HG03175 (cell line): ENCODE data around the gene FEN1.

Experiments used
- ATAC-seq: cut with Tn5 transposase; IDR thresholded peaks from one replicate; pipeline ENCODE4 v1.9.1; 2021; ENCODE audit warnings: mild to moderate bottlenecking, moderate library complexity; ENCODE audit not compliant: unreplicated experiment

Gene FEN1

DNA sequence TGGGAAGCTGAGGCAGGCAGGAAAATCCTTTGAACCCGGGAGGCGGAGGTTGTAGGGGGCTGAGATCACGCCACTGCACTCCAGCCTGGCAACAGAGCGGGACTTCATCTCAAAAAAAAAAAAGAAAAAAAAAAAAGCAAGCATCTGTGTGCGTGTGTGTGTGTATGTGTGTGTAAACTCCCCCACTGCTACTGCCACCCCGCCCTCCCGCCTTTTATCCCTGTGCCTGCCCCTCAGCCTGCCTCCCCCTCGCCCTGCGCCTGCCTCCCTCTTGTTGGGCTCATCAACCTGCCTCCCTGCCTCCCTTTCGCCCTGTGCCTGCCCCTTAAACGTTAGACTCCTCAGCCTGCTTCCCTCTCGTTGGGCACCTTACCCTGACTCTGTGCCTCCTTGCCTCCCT is 18.3 kb upstream of the FEN1 start:
- ATAC-seq: no peak

DNA sequence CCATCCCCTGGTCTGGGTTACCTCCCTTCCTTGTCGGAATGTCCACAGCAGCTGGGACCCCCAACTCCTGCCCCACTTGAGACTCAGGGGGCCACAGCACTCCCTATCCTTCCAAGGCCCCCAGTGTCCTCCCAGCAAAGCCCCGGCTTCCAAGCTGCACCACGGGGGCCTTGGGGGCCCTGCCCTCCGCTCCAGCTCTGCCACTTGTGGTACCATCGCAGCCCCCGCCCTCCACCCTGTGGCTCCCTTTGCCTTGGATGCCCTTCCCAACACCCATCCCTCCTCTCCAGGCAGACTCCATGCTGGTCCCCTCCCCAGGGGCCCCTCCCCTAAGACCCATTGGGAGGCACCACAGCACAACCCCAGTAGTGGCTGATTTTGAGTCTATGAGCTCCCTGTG is 17.6 kb upstream of the FEN1 start:
- ATAC-seq: no peak

DNA sequence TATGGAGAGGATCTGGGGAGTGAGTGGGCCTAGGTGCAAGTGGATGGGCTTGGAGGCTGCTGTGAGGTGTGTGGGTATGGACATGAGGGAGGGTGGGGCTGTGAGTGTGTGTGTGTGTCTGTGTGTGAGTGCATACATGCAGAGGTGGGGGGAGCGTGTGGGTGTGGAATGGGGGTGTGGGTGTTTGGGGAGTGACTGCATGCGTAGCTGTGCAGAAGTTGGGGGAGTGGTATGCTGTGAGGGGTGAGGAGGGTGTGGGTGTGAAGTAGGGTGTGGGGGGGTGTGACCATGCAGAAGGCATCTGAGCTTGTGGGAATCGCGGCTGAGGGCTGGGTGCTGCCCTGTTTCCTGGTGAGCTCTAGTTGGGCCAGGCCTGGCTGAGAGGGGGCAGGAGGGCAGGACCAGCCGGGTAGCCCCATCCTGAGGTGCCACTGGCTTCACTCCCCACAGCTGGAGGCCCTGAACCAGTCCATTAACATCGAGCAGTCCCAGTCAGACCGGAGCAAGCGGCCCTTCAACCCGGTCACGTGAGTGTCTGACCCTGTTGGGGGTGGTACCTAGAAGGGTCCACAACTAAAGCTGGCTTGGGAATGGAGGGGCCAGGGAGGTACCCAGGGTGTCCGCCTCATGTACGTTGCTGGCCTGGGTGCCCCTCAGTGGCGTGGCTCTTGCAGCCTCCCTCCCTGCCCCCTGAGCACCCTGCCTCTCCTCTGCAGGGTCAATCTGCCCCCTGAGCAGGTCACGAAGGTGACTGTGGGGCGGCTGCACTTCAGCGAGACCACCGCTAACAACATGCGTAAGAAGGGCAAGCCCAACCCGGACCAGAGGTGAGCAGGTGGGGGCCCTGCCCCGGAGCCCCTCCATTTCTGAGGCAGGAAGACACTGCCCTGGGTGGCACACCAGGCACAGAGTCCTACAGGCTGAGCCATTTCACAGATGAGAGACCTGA is 16.8 kb upstream of the FEN1 start:
- ATAC-seq: no peak

DNA sequence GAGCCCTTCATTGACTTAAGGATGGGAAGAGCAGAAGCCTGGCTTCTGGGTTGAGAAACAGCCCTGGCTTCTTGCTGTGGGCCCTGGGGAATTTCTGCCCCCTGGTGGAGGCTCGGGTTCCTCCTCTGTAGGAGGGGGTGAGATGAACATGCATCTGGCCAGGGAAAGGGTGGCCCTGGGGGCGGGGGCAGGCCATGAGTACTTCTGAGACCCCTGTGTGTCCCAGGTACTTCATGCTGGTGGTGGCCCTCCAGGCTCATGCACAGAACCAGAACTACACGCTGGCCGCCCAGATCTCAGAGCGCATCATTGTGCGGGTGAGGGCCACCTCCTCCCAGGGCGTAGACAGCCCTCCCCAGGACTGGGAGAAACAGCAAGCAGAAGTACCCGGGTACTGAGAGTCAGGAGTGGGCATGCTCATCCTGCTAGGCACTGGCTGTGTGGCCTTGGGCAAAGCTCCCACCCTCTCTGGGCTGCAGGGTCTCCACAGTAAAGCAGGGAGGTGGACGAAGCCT is 16.1 kb upstream of the FEN1 start:
- no peak for ATAC-seq

DNA sequence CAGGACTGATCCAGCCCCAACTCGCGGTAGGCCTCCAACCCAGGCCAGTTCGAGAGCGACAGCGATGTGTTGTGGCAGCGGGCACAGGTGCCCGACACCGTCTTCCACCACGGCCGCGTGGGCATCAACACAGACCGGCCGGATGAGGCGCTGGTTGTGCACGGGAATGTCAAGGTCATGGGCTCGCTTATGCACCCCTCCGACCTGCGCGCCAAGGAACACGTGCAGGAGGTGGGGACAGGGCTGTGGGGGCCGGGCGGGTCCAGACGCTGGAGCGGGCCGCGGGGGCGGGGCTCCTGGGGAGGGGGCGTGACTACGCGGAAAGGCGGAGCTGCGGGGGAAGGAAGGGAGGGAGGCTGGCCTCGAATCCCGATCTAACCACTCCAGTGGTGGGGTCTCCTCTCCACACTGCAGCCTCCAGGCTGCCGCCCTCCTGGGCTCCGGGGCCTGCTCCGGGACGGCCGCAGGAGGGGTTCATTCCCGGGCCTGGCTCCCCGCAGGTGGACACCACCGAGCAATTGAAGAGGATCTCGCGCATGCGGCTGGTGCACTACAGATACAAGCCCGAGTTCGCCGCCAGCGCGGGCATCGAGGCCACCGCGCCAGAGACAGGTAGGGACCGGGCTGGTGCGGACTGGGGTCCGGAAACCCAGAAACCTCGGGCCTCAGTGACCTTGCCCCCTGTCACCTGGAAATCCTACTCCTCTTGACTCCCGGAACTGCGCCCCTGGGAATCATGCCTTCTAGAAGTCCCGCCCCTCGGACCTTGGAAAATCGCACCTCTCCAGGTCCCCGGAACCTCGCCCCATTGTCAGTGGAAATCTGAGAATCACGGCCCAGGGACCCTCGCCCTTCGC is 15.2 kb upstream of the FEN1 start:
- no peak for ATAC-seq

DNA sequence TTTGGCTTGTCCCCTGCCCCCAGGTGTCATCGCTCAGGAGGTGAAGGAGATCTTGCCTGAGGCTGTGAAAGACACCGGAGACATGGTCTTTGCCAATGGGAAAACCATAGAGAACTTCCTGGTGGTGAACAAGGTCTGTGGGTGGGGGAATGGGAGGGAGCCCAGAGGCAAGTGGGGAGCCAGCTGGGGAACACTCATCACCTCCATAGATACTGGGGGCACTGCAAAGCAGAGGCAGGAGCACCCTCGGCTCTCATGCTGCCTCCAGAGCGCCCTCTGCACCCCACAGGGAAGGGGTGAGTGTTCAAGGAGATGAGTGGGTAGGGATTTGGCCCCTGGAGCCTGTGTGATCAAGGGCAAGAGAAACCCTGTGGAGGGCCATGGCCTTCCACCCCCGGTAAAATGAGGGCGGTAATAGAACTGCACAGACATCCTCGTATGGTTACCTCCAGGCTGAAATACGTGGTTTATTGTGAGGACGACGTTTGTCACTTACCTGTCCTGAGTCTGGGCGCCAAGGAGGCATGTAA is 14.3 kb upstream of the FEN1 start:
- ATAC-seq: no peak

DNA sequence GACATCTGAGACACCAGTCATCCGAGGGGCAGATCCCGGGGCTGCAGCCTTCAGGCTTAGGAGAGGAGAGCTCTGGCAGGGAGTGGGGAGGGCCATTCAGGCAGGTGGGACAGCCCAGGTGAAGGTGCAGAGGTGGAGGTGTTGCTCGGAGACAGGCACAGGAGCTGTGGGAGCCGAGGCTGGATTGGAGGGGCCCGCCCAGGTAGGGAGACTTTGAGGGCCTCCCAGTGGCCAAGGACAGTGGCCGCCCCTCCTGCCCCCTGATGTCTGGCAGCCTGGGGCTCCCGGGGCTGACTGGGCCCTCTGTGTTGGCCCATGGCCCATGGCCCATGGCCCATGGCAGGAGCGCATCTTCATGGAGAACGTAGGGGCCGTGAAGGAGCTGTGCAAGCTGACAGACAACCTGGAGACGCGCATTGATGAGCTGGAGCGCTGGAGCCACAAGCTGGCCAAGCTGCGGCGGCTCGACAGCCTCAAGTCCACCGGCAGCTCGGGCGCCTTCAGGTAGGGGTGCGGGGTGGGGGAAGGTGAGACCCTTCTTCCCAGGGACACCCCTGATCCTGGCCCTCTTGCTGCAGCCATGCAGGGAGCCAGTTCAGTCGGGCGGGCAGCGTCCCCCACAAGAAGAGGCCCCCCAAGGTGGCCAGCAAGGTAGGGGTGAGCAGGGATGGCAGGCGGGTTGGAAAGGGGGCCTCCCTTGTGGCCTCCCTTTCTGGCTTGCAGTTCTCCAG is 13.6 kb upstream of the FEN1 start:
- no peak for ATAC-seq

DNA sequence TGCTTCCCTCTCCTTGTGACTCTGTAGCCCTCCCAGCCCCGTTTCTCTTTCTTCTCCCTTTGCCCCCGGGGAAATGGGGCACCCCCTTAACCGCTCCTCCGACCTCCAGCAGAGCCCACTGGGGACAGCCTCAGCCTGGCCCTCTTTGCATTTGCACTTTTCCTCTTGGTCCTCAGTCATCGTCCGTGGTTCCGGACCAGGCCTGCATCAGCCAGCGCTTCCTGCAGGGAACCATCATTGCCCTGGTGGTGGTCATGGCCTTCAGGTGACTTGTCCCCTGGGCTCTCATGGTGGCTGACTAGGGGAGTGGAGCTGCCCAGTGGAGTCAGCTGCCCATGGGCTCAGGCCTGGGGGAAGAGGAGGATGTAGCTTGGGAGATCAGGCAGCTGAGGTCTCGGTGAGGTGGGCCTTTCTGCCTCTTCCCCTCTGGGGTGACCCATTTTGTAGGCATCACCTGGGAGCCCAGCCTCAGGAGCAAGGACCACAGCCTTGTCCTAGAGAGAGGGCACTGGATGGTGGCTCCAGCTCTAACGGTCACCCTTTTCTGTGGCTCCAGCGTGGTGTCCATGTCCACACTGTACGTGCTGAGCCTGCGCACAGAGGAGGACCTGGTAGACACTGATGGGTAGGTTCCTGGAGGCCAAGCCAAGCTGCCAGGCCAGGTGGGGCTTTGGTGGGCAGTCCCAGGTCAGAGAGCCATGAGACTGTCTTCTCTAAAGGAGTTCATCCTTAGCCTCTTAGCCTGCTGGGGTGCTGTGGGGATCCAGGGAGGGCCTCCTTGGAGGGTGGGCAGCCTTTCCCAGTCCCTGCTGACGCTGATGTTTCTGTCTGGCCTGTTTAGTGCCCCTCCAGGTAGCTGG is 12.8 kb upstream of the FEN1 start:
- ATAC-seq: no peak

DNA sequence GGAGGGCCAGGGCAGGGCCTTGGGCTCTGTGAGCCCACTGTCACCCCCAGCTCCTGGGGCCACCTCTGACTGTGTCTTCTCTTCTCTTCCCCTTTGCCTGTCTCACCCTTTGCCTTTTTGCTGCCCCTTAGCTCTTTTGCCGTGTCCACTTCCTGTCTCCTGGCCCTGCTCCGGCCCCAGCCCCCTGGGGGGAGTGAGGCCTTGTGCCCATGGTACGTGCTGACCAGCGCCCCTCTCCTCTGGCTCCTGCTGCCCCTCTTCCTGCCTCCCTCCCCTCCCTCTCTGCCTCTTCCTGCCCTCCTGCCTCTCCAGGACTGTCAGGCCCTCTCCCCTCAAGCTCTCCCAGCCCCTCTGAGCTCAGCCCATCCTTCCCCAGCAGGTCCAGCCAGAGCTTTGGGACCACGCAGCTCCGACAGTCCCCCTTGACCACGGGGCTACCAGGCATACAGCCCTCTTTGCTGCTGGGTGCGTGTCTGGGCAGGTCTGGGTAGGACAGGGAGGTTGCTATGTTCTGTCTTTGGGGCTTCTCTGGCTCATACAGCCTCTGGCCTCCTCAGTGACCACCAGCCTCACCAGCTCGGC is 12.0 kb upstream of the FEN1 start:
- no peak for ATAC-seq

DNA sequence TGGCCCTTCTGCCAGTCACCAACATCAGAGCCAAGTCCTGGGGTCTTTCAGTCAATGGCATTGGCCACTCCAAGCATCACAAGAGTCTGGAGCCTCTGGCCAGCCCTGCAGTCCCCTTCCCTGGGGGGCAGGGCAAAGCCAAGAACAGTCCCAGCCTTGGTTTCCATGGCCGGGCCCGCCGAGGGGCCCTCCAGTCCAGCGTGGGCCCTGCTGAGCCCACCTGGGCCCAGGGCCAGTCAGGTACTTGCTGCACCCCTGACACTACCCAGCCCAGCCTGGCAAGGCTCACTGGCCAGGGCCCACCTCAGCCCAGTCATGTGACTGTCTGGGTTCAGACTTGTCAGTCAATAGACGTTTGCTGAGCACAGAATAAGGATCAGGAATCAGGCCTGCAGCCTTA is 11.1 kb upstream of the FEN1 start:
- ATAC-seq: no peak

DNA sequence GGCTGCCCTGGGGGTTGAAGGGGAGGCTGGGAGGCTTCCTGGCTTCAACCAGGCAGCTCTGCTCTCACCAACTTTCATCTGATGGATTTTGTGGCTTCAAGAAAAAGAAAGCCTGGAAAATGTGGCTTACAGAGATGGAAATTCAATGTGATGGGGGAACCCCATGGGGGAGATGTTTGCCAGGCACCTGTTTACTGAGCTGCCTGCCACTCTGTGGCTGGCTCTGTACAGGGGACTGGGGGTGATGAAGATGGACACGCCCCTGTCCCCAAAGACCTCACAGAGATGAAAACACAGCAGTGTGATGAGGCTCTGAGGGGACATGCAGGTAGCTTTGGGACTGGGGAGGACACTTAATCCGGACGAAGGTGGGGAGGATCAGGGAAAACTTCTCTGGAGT is 10.4 kb upstream of the FEN1 start:
- ATAC-seq: no peak

DNA sequence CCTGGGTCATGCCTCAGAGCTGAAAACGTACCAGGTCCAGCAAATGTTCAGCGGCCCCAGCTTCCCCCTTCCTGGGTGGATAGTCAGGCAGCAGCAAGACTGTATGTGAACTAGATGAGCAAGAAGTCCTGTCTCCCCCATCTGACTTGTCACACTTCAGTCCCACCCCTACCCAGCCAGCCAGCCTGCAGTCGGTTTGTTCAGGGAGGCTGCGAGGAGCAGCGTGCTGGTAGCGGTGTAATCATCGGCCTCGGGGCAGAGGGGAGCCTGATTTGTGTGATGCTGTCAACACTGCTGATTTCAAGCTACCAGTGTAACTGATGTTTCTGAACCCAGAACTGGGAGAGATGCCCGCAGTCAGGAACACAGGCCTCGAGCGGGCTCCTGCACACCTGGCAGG is 9.9 kb upstream of the FEN1 start:
- ATAC-seq: no peak

DNA sequence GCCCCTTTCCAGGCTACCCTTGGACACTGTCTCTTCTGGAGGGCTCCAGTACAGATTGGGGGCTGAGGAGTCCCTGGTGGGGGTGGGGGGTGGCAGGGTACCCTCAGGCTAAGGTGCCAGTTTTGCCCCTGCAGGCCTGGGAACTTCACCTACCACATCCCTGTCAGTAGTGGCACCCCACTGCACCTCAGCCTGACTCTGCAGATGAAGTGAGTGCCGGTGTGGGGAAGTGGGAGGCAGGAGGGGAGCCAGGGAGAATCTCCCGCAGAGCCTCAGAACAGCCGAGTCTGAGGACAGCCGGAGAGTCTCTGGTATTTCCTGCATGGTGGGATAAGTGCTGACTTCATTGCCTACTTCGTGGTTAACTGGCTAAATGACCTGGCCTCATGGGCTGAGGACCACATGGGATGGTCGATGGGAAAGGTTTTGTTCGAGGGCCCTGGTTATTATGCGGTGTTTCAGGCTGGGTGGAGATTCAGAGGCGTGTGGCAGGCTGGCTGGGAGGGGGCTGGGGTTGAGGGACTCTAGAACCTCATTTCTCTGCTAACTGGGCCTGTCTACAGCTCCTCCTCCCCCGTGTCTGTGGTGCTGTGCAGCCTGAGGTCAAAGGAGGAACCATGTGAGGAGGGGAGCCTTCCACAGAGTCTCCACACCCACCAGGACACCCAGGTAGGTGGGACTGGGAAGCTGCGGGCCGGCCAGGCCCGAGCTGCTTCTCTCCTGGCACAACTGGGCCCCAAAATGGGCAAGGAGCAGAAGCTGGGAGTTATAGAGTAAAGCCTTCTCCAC is 8.8 kb upstream of the FEN1 start:
- ATAC-seq: no peak

DNA sequence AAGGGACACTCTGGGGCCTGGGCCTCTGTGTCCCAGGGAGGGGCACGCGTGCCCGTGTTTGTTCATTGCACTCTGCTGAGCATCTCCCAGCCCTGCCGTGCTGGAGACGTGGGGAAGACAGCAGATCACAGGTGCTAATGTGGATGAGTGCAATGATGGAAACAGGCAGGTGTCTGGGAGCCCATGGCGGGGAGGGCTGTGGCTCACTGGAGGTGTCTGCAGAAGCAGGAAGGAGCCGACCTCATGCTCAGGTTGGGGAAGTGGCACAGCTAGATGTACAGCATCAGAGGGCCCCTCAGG is 8.3 kb upstream of the FEN1 start:
- no peak for ATAC-seq

DNA sequence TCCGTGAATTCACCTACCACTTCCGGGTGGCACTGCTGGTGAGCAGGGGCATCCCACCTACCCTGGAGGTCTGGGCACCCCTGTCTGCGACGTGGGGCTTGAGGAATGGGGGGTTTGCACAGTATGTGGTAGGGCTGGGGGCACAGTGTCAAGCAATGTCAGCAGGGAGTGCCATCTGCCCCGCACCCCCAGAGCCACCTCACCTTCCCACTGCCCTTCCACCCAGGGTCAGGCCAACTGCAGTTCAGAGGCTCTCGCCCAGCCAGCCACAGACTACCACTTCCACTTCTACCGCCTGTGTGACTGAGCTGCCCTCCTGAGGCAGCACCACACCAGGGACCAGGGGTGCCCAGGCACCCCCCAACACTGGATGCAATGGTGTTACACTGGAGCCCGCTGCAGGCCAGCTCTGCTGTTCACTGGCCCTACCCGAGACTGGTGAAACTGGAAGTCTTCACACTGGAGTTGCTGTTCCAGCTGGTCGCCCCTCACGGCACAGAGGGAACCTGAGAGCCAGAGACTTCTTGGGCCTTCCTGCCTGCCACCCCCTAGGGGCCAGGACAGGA is 6.8 kb upstream of the FEN1 start:
- ATAC-seq: no peak

DNA sequence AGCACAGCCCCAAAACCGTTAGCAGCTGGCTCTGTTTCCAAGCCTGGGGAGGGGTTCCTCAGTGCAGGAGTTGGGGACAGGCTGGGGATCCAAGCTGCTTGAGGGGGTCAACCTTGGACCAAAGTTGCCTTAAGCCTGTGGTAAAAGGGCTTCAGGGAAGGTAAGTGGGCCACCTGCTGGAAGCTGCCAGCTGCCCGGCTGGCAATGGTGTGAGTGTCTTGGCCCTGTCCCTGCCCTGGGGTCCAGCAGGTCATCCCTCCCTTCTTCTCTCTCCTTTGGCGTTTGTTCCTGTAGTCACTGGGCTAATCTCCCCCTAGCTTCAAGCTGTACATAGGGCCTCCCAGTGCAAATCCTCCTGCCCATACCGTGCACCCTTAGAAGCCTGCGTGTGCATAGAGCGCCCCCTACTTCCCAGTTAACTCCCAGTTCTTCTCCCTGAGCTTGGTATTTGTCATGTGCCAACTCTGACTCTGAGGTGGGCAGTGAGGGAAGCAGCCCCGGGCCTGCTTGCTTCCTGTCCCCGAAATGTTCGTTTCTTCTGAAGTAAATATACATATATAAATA is 4.7 kb upstream of the FEN1 start:
- no peak for ATAC-seq

DNA sequence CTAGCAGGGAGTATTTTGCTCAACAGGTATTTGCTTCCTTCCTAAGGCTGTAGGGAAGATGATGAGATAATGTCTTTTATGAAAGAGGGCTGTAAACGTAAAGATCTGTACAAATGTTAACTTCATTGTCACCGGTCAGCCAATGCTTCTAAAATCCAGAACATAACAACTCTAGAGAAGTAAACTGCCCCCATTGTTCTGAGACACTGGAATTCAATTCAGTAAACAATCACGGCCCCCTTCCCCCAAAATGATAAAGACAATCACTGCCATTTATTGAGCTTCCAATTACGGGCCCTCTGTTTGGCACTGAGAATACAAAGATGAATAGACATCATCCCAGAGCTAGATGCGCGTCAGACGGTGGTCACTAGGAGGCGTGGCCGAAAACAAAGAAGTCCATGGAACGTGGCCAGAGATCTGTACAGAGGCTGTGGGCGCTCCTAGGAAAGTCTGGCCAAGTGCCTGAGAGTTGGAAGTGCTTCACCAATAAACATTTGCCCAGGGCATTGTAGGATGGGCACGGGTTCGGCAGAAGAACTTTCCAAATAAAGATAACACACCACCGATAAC is 888 bp upstream of the FEN1 start:
- peak; percentile 25 for ATAC-seq
